SK-N-SH (cell line): ENCODE results near the gene IRF5. TPM values are rescaled to one million over a fixed set of nuclear protein-coding genes. Genes with fewer than 3 reads are reported as not detected.

Source experiments
- CTCF ChIA-PET: fragments of 300-600, 350-600 bp; formaldehyde crosslinking; extraction: SDS; loops from one replicate; lab custom pipeline; 2021; lab: Yijun Ruan, JAX
- POLR2A ChIA-PET: fragments of 350-600 bp; sonication (Branson Sonifier 250); formaldehyde crosslinking; extraction: SDS; loops from one replicate; lab custom pipeline; 2020; ENCODE audit warnings: antibody characterized with exemption, inconsistent platforms; lab: Yijun Ruan, JAX
- DNase-seq: peaks from one replicate; pipeline ENCODE4 v3.0.0; 2012
- H2AFZ ChIP-seq: fragments of 200-600 bp; sonication (generic); 2 replicates; pipeline ENCODE4 v1.8.1; 2016; ENCODE audit warnings: antibody characterized with exemption, mild to moderate bottlenecking, low read depth
- H3F3A ChIP-seq: fragments of 200-600 bp; sonication (generic); replicated peaks from 2 replicates; pipeline ENCODE3; 2016; ENCODE audit warnings: antibody characterized with exemption, mild to moderate bottlenecking; ENCODE audit not compliant: insufficient read depth
- H3K27ac ChIP-seq, 2 experiments: fragments of 200-500 bp in 1 of 2; fragments of 200-600 bp in 1 of 2; sonication (Bioruptor generic) in 1 of 2; sonication (generic), shearing (Covaris generic) in 1 of 2; 2 replicates each; pipeline versions ENCODE4 v1.5.1 to v1.6.1; 2014 to 2016; ENCODE audit warnings: low read depth in 2 of 2, inconsistent platforms in 1 of 2, low read length in 1 of 2, mild to moderate bottlenecking in 1 of 2, mixed read lengths in 1 of 2
- H3K27me3 ChIP-seq: fragments of 200-600 bp; sonication (generic), shearing (Covaris generic); 2 replicates; pipeline ENCODE4 v1.6.1; 2016; ENCODE audit warnings: mixed run types; ENCODE audit not compliant: insufficient read depth
- H3K36me3 ChIP-seq, 2 experiments: fragments of 200-500 bp in 1 of 2; fragments of 200-600 bp in 1 of 2; sonication (Bioruptor generic) in 1 of 2; sonication (generic) in 1 of 2; replicated peaks in 1 of 2; 2 replicates each; pipeline versions ENCODE3 to v1.5.1; 2014 to 2016; ENCODE audit warnings: low read length in 1 of 2, mild to moderate bottlenecking in 1 of 2; ENCODE audit not compliant: insufficient read depth in 2 of 2, control insufficient read depth in 1 of 2
- H3K4me1 ChIP-seq, 2 experiments: fragments of 200-500 bp in 1 of 2; fragments of 200-600 bp in 1 of 2; sonication (Bioruptor generic) in 1 of 2; sonication (generic), shearing (Covaris generic) in 1 of 2; 2 replicates each; pipeline versions ENCODE4 v1.5.1 to v1.6.1; 2014 to 2016; ENCODE audit warnings: low read depth in 1 of 2, low read length in 1 of 2, mixed run types in 1 of 2; ENCODE audit not compliant: insufficient read depth in 2 of 2, control insufficient read depth in 1 of 2
- H3K4me2 ChIP-seq: fragments of 200-600 bp; sonication (generic), shearing (Covaris generic); 2 replicates; pipeline ENCODE4 v1.6.1; 2017; ENCODE audit warnings: mixed run types
- H3K4me3 ChIP-seq, 2 experiments: fragments of 200-500 bp in 1 of 2; fragments of 200-600 bp in 1 of 2; sonication (Bioruptor generic) in 1 of 2; sonication (generic), shearing (Covaris generic) in 1 of 2; 2 replicates each; pipeline versions ENCODE4 v1.5.1 to v1.8.1; 2014 to 2016; ENCODE audit warnings: low read depth in 2 of 2, inconsistent platforms in 1 of 2, low read length in 1 of 2, mild to moderate bottlenecking in 1 of 2, mixed read lengths in 1 of 2, moderate library complexity in 1 of 2
- H3K79me2 ChIP-seq: fragments of 200-600 bp; sonication (generic); 2 replicates; pipeline ENCODE4 v1.8.1; 2017; ENCODE audit warnings: mild to moderate bottlenecking; ENCODE audit not compliant: insufficient read depth
- H3K9ac ChIP-seq: fragments of 200-600 bp; sonication (generic); 2 replicates; pipeline ENCODE4 v1.6.1; 2017; ENCODE audit warnings: mixed run types
- H3K9me2 ChIP-seq: fragments of 200-600 bp; sonication (generic); 2 replicates; pipeline ENCODE4 v1.6.1; 2017; ENCODE audit warnings: mixed run types
- H3K9me3 ChIP-seq: fragments of 200-600 bp; sonication (generic); 2 replicates; pipeline ENCODE4 v1.6.1; 2017; ENCODE audit warnings: mixed run types, mild to moderate bottlenecking, moderate library complexity
- H4K20me1 ChIP-seq: fragments of 200-600 bp; sonication (generic); 2 replicates; pipeline ENCODE4 v1.6.1; 2017; ENCODE audit warnings: mild to moderate bottlenecking, mixed run types; ENCODE audit not compliant: insufficient read depth
- CTCF ChIP-seq: fragments of 200-600 bp; sonication (generic); IDR thresholded peaks from 2 replicates; pipeline ENCODE4 v1.6.1; 2017; ENCODE audit warnings: antibody characterized with exemption, mild to moderate bottlenecking, moderate library complexity
- EP300 ChIP-seq, 2 experiments: IDR thresholded peaks; 2 replicates each; pipeline versions ENCODE4 v1.4.0 to v1.6.1; 2012; ENCODE audit warnings: borderline replicate concordance in 1 of 2, low read depth in 1 of 2, low read length in 1 of 2
- FOSL2 ChIP-seq: IDR thresholded peaks from 2 replicates; pipeline ENCODE4 v1.4.0; 2012; ENCODE audit warnings: low read depth, mild to moderate bottlenecking, moderate library complexity, borderline replicate concordance
- FOXJ3 ChIP-seq: sonication (generic); formaldehyde crosslinking; IDR thresholded peaks from 2 replicates; pipeline ENCODE4 v1.5.1; 2020; ENCODE audit warnings: mild to moderate bottlenecking, missing genetic modification reagents
- GATA2 ChIP-seq: sonication (generic); formaldehyde crosslinking; IDR thresholded peaks from 2 replicates; pipeline ENCODE4 v1.5.0; 2020; ENCODE audit warnings: mild to moderate bottlenecking, missing genetic modification reagents
- MAX ChIP-seq: IDR thresholded peaks from 2 replicates; pipeline ENCODE4 v1.4.0; 2012; ENCODE audit warnings: low read depth
- PBX3 ChIP-seq: IDR thresholded peaks from 2 replicates; pipeline ENCODE4; 2012
- TEAD4 ChIP-seq: IDR thresholded peaks from 2 replicates; pipeline ENCODE4 v1.4.0; 2012; ENCODE audit warnings: mild to moderate bottlenecking, borderline replicate concordance; ENCODE audit not compliant: insufficient read depth
- WGBS: methylation state at CpG from one replicate; pipeline ENCODE4 v1.1.6; 2017; ENCODE audit warnings: low lambda C conversion rate; 5-methylcytosine and 5-hydroxymethylcytosine counted together
- polyA plus RNA-seq, 3 experiments: library from polyadenylated mRNA; depleted of rRNA; stranded (reverse); fragments of >200 nt; gene quantifications; 2 replicates each; pipeline ENCODE4 v1.2.3, GENCODE V29; 2012

The IRF5 gene
- polyA plus RNA-seq, 1 of the 3 experiments (the other 2 are of a cell fraction) = 0.62 TPM

GRCh38 chr7:128932862-128933179 lies 4.9 kb upstream of the IRF5 start (continued):
- no peak for TF ChIP-seq PBX3
- no peak for TF ChIP-seq GATA2 (CRISPR knock-in tag)
- TF ChIP-seq FOSL2 = no peak
- TF ChIP-seq CTCF = no peak
- TF ChIP-seq MAX = no peak

GRCh38 chr7:128933180-128933891 lies 4.4 kb upstream of the IRF5 start:
- Histone ChIP-seq H3F3A (peaks cover 3% of the 10 kb centered on the region), H3K36me3 (no peaks in the 10 kb centered on the region), H3K79me2 (no peaks in the 10 kb centered on the region), H2AFZ (no peak overlapping the region), H3K9me2 (no peaks in the 10 kb centered on the region), H3K4me2 (no peak overlapping the region), H3K9me3 (no peaks in the 10 kb centered on the region), H4K20me1 (no peaks in the 10 kb centered on the region), H3K4me3 (no peak overlapping the region), H3K27me3 (peaks cover 38% of the 10 kb centered on the region), H3K4me1 (peaks cover under 1 to 7% of the 10 kb centered on the region in 2 experiments; a peak in 1 of 4 replicates), H3K9ac (no peak overlapping the region), H3K27ac (no peak overlapping the region)
- ChIA-PET CTCF (interaction anchor here (0.6 to 2.3 kb wide), 10 partner anchors 10 to 473 kb away, joined by 3 to 8 read pairs (median 3); no protein-coding TSS in a partner anchor), POLR2A (no interaction called here)
- WGBS = 78% methylated on average over 15 of the region's 15 CpGs
- TF ChIP-seq TEAD4 = no peak
- no peak for DNase-seq

GRCh38 chr7:128934361-128935341 lies 3.1 kb upstream of the IRF5 start:
- H3K36me3 ChIP-seq = no peaks in the 10 kb centered on the region
- peaks cover 3 to 11% of the 10 kb centered on the region in 2 experiments; a peak in 1 of 4 replicates for H3K4me1 ChIP-seq
- H2AFZ ChIP-seq = no peak overlapping the region
- H3K9me2 ChIP-seq = no peaks in the 10 kb centered on the region
- CTCF ChIA-PET = interaction anchor here (0.7 to 2.3 kb wide), 7 partner anchors 12 to 280 kb away, joined by 3 to 8 read pairs (median 5); no protein-coding TSS in a partner anchor
- no peak for DNase-seq
- H3K9me3 ChIP-seq = no peaks in the 10 kb centered on the region
- H4K20me1 ChIP-seq = no peaks in the 10 kb centered on the region
- no peak overlapping the region for H3K4me2 ChIP-seq
- no peaks in the 10 kb centered on the region for H3K79me2 ChIP-seq
- peaks cover 3% of the 10 kb centered on the region for H3F3A ChIP-seq
- TF ChIP-seq FOXJ3 (CRISPR knock-in tag) = no peak
- no peak for TF ChIP-seq EP300 (IDR thresholded peaks at IDR 0.05; ENCODE audit: borderline replicate concordance in 1 of 2, low read depth in 1 of 2, low read length in 1 of 2)
- peaks cover 41% of the 10 kb centered on the region for H3K27me3 ChIP-seq
- H3K4me3 ChIP-seq = no peak overlapping the region
- POLR2A ChIA-PET = no interaction called here
- WGBS = 60% methylated on average over 14 of the region's 14 CpGs
- no peak overlapping the region for H3K9ac ChIP-seq
- H3K27ac ChIP-seq = no peak overlapping the region
